ENCODE measurements around the gene FAM171A1. TPM values are rescaled to one million over a fixed set of nuclear protein-coding genes. Genes with fewer than 3 reads are reported as not detected.
"Not testable (repeated sequence)": the region's sequence is repeated elsewhere in the genome, so short reads cannot be mapped to it uniquely, and the experiment has no call there.

Gene FAM171A1
- total RNA-seq, 2 donors from 2014 or later: 50.9 to 65.8 TPM

DNA sequence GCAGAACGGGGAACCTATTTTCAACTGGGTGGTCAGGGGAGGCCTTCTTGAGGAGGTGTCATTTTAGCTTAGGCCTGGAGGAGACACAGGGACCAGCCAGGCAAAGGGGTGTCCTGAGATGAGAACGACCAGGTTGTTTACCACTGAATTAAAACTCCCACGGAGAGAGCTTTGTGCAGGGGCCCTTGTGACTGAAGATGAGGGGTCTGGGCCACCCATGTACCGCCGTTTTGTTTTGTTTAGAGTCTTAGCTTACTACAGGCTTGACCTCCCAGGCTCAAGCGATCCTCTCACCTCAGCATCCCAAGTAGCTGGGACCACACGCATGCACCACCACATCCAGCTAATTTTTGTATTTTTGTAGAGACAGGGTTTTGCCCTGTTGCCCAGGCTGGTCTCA is 80.4 kb downstream of the FAM171A1 start:
- DNase-seq: no peak
- TF ChIP-seq, protein P1, sequence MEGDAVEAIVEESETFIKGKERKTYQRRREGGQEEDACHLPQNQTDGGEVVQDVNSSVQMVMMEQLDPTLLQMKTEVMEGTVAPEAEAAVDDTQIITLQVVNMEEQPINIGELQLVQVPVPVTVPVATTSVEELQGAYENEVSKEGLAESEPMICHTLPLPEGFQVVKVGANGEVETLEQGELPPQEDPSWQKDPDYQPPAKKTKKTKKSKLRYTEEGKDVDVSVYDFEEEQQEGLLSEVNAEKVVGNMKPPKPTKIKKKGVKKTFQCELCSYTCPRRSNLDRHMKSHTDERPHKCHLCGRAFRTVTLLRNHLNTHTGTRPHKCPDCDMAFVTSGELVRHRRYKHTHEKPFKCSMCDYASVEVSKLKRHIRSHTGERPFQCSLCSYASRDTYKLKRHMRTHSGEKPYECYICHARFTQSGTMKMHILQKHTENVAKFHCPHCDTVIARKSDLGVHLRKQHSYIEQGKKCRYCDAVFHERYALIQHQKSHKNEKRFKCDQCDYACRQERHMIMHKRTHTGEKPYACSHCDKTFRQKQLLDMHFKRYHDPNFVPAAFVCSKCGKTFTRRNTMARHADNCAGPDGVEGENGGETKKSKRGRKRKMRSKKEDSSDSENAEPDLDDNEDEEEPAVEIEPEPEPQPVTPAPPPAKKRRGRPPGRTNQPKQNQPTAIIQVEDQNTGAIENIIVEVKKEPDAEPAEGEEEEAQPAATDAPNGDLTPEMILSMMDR (IDR thresholded peaks at IDR 0.05): no peak
- intact Hi-C loops (cut with DNase I): no loop called here
- Histone ChIP-seq H3K27me3 (no peaks in the 10 kb centered on the region), H3K27ac (no peak overlapping the region), H3K4me1 (no peaks in the 10 kb centered on the region), H3K9me3 (no peaks in the 10 kb centered on the region), H3K9ac (ENCODE audit: low read depth in 2 of 2, low read length in 2 of 2) (no peak overlapping the region), H3K36me3 (no peaks in the 10 kb centered on the region), H3K4me3 (no peak overlapping the region)

DNA sequence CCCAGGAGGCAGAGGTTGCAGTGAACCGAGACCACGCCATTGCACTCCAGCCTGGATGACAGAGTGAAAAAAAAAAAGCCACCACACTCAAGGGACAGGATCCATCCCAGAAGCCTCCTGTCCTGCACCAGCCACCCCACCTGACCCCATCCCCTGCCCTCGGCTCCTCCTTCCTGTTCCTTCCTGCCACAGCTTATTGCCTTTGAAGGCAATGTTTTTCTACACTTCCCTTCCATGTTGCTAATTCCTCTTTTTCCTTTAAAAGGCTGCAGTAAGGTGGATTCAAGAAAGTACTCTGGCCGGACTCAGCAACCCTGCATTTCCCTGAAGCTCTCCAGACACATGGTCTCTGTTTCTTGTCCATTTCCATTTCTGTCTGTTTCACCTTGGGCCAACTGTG is 80.9 kb downstream of the FAM171A1 start:
- H3K4me3 ChIP-seq: no peak overlapping the region
- no peak overlapping the region for H3K27ac ChIP-seq
- H3K4me1 ChIP-seq: no peaks in the 10 kb centered on the region
- H3K27me3 ChIP-seq: no peaks in the 10 kb centered on the region
- no peaks in the 10 kb centered on the region for H3K36me3 ChIP-seq
- no peak overlapping the region for H3K9ac ChIP-seq (ENCODE audit: low read depth in 2 of 2, low read length in 2 of 2)
- TF ChIP-seq, protein P1 (IDR thresholded peaks at IDR 0.05): no peak
- DNase-seq: no peak
- intact Hi-C loops (cut with DNase I): no loop called here
- H3K9me3 ChIP-seq: no peaks in the 10 kb centered on the region

DNA sequence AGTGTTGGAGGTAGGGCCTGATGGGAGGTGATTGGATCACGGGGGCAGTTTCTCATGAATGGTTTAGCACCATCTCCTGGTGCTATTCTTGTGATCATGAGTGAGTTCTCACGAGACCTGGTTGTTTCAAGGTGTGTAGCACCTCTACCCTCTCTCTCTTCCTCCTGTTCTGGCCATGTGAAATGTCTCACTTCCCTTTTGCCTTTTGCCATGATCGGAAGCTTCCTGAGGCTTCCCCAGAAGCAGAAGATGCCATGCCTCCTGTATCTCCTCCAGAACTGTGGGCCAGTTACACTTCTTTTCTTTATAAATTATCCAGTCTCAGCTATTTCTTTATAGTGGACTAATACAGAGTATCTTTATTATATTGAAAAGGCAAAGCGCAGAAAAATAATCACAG is 90.1 kb downstream of the FAM171A1 start:
- H3K4me1 ChIP-seq: no peaks in the 10 kb centered on the region

DNA sequence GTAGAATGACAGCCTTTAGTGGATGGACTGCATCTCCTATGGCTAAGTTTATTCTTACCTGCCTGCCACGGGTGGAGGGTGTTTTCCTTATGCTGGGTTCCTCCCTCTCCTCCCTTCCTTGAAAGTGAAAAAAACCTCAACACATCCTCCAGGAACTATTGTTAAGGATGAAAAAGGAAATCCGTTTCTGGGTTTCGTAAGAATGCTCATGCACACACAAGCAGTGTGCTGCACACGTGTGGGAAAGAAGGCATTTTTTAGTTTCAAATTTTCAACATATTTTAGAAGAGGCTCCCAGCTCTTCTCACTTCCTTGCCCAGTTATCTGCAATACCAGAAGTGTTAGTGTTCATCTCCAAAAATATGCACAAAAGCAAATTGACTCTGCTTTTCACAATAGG is 90.6 kb downstream of the FAM171A1 start:
- Histone ChIP-seq H3K4me1 (no peaks in the 10 kb centered on the region), H3K4me3 (no peak overlapping the region), H3K9ac (ENCODE audit: low read depth in 2 of 2, low read length in 2 of 2) (no peak overlapping the region), H3K27me3 (no peaks in the 10 kb centered on the region), H3K36me3 (no peaks in the 10 kb centered on the region), H3K27ac (no peak overlapping the region), H3K9me3 (no peaks in the 10 kb centered on the region)
- intact Hi-C loops (cut with DNase I): no loop called here
- TF ChIP-seq, protein P1 (IDR thresholded peaks at IDR 0.05): no peak
- DNase-seq: no peak

More for the DNA sequence above, 90.1 kb downstream of the FAM171A1 start:
- no peak overlapping the region for H3K4me3 ChIP-seq
- no peak overlapping the region for H3K27ac ChIP-seq
- no peaks in the 10 kb centered on the region for H3K36me3 ChIP-seq
- no peaks in the 10 kb centered on the region for H3K9me3 ChIP-seq
- no peaks in the 10 kb centered on the region for H3K27me3 ChIP-seq
- intact Hi-C loops (cut with DNase I): no loop called here
- H3K9ac ChIP-seq (ENCODE audit: low read depth in 2 of 2, low read length in 2 of 2): no peak overlapping the region
- TF ChIP-seq, protein P1 (IDR thresholded peaks at IDR 0.05): no peak
- no peak for DNase-seq

DNA sequence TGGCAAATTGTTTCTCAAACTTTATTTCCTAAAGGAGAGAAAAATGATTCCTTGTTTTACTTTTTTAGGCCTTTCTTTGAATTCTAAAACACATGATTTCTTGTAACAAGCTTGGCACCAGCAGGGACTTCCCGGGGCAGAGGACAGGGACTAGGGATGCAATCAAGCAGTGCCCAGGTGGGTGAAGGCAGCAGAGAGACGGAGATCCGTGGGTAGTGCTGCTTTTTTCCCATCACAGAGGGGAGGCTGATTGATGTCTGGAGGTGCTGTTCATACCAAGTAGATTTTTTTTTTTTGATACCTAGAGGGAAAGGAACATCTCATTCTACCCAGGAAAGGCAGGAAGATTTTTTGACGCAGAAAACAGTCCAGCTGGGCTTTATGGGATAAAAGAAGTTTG is 91.9 kb downstream of the FAM171A1 start:
- Histone ChIP-seq H3K9ac (ENCODE audit: low read depth in 2 of 2, low read length in 2 of 2) (no peak overlapping the region), H3K36me3 (no peaks in the 10 kb centered on the region), H3K27ac (no peak overlapping the region), H3K4me1 (no peaks in the 10 kb centered on the region), H3K4me3 (no peak overlapping the region), H3K9me3 (no peaks in the 10 kb centered on the region), H3K27me3 (no peaks in the 10 kb centered on the region)
- TF ChIP-seq, protein P1 (IDR thresholded peaks at IDR 0.05): no peak
- intact Hi-C loops (cut with DNase I): no loop called here
- DNase-seq: no peak

DNA sequence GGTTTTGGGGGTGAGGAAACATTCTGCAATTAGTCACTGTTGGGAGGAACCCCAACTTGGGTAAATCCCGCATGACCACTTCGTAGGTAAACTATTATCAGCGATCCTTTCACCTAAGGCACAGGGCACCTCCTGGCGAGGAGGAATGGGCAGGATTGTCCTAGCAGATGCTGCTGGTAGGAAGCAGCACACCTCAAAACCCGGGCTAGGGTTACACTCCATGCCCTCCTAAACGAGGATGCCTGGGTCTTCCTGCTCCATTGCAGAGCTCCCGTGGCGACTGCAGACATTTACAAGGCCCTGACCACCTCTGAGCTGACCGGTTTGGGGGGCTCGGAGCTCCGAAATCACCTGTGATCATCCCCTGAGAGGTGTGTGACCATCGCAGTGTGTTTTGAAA is 92.3 kb downstream of the FAM171A1 start:
- Histone ChIP-seq H3K4me3 (no peak overlapping the region), H3K27ac (no peak overlapping the region), H3K9ac (ENCODE audit: low read depth in 2 of 2, low read length in 2 of 2) (no peak overlapping the region), H3K9me3 (no peaks in the 10 kb centered on the region), H3K36me3 (no peaks in the 10 kb centered on the region), H3K4me1 (no peaks in the 10 kb centered on the region), H3K27me3 (no peaks in the 10 kb centered on the region)
- no peak for DNase-seq
- TF ChIP-seq, protein P1 (IDR thresholded peaks at IDR 0.05): no peak
- intact Hi-C loops (cut with DNase I): no loop called here

- H3K4me1 ChIP-seq; H3K36me3 ChIP-seq; H3K9me3 ChIP-seq; H3K4me3 ChIP-seq; H3K9ac ChIP-seq (ENCODE audit: low read depth in 2 of 2, low read length in 2 of 2); intact Hi-C loops (cut with DNase I); H3K27me3 ChIP-seq; H3K27ac ChIP-seq; DNase-seq: not testable (repeated sequence)
These were observed 95.0 kb downstream of the FAM171A1 start for GRCh38 chr10:15276039-15276438.

DNA sequence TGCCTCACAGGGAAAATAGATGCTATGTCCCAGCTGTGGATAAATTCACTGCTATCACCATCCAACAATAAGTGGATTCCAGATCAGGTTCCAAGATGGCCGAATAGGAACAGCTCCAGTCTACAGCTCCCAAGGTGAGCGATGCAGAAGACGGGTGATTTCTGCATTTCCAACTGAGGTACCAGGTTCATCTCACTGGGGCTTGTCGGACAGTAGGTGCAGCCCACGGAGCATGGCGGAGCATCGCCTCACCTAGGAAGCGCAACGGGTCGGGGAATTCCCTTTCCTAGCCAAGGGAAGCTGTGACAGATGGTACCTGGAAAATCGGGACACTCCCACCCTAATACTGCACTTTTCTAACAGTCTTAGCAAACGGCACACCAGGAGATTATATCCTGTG is 101.3 kb downstream of the FAM171A1 start:
- H3K27ac ChIP-seq; H3K4me3 ChIP-seq; H3K9ac ChIP-seq (ENCODE audit: low read depth in 2 of 2, low read length in 2 of 2); H3K4me1 ChIP-seq; H3K27me3 ChIP-seq; intact Hi-C loops (cut with DNase I); H3K36me3 ChIP-seq; DNase-seq; H3K9me3 ChIP-seq: not testable (repeated sequence)

Measured in colonic mucosa (tissue), 4 donors.